GM19193 (cell line): ENCODE results near the gene GAK.

Experiments used
- POLR2A ChIP-seq: IDR thresholded peaks from 4 replicates; pipeline ENCODE4 v1.6.1; 2011; ENCODE audit not compliant: insufficient read depth, insufficient read length; ENCODE audit errors: extremely low read depth

The GAK gene

GRCh38 chr4:825063-825970 is 106.8 kb downstream of the GAK start:
- no peak for TF ChIP-seq POLR2A

- no peak for TF ChIP-seq POLR2A
These were observed 107.6 kb downstream of the GAK start for GRCh38 chr4:824461-825062.

- no peak for TF ChIP-seq POLR2A
These were observed 108.2 kb downstream of the GAK start for GRCh38 chr4:823761-824460.

- TF ChIP-seq POLR2A: no peak
These were observed 108.8 kb downstream of the GAK start for GRCh38 chr4:823176-823760.

- no peak for TF ChIP-seq POLR2A
These were observed 109.5 kb downstream of the GAK start for GRCh38 chr4:822361-823175.

- no peak for TF ChIP-seq POLR2A
These were observed 110.5 kb downstream of the GAK start for GRCh38 chr4:821631-822030.

- TF ChIP-seq POLR2A: no peak
These were observed 110.9 kb downstream of the GAK start for GRCh38 chr4:821181-821591.

GRCh38 chr4:820230-821172 is 111.6 kb downstream of the GAK start:
- no peak for TF ChIP-seq POLR2A

GRCh38 chr4:819401-820229 is 112.5 kb downstream of the GAK start:
- no peak for TF ChIP-seq POLR2A

- no peak for TF ChIP-seq POLR2A
These were observed 113.8 kb downstream of the GAK start for GRCh38 chr4:818106-818921.

- TF ChIP-seq POLR2A: no peak
These were observed 116.5 kb downstream of the GAK start for GRCh38 chr4:815464-816146.

GRCh38 chr4:814312-814850 is 117.7 kb downstream of the GAK start:
- TF ChIP-seq POLR2A: no peak
